ENCODE measurements around the gene TFRC.

- TF ChIP-seq, protein P1, sequence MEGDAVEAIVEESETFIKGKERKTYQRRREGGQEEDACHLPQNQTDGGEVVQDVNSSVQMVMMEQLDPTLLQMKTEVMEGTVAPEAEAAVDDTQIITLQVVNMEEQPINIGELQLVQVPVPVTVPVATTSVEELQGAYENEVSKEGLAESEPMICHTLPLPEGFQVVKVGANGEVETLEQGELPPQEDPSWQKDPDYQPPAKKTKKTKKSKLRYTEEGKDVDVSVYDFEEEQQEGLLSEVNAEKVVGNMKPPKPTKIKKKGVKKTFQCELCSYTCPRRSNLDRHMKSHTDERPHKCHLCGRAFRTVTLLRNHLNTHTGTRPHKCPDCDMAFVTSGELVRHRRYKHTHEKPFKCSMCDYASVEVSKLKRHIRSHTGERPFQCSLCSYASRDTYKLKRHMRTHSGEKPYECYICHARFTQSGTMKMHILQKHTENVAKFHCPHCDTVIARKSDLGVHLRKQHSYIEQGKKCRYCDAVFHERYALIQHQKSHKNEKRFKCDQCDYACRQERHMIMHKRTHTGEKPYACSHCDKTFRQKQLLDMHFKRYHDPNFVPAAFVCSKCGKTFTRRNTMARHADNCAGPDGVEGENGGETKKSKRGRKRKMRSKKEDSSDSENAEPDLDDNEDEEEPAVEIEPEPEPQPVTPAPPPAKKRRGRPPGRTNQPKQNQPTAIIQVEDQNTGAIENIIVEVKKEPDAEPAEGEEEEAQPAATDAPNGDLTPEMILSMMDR (IDR thresholded peaks at IDR 0.05) = no peak
- no peak for TF ChIP-seq POLR2A (IDR thresholded peaks at IDR 0.05)
Measured at GRCh38 chr3:196096382-196096953, 14.6 kb upstream of the TFRC start.

Measured in heart left ventricle (tissue), 13 donors.